B cell (primary cell): ENCODE measurements around the gene SRRM2.

Source experiments
- EZH2 ChIP-seq: IDR thresholded peaks from 2 replicates; pipeline ENCODE4 v1.6.1; 2012; ENCODE audit warnings: borderline replicate concordance, low read depth, mild to moderate bottlenecking, moderate library complexity, low read length; ENCODE audit not compliant: insufficient read depth, poor library complexity, severe bottlenecking
- TF ChIP-seq, protein P1 (sequence below): fragments of 200-600 bp; IDR thresholded peaks from one replicate; pipeline ENCODE4 v1.8.0; 2022; ENCODE audit warnings: antibody characterized with exemption, mild to moderate bottlenecking

DNA sequence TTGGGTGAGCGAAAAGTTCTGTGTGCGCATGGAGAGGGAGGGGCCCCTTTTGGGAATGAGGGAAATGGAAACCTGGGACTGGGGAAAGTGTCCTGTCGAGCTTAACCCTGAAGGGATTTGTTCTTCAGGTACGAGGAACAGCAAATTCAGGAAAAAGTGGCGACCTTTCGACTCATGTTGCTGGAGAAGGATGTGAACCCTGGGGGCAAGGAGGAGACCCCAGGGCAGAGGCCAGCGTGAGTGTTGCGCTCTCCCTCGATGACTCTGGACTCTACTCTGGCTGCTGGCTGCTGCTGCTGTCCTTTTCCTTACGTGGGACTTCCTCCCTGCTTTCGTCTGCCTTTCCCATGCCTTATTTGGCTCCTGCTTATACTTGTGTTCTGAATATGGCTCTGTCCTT lies 4.9 kb downstream of the SRRM2 start:
- TF ChIP-seq, protein P1, sequence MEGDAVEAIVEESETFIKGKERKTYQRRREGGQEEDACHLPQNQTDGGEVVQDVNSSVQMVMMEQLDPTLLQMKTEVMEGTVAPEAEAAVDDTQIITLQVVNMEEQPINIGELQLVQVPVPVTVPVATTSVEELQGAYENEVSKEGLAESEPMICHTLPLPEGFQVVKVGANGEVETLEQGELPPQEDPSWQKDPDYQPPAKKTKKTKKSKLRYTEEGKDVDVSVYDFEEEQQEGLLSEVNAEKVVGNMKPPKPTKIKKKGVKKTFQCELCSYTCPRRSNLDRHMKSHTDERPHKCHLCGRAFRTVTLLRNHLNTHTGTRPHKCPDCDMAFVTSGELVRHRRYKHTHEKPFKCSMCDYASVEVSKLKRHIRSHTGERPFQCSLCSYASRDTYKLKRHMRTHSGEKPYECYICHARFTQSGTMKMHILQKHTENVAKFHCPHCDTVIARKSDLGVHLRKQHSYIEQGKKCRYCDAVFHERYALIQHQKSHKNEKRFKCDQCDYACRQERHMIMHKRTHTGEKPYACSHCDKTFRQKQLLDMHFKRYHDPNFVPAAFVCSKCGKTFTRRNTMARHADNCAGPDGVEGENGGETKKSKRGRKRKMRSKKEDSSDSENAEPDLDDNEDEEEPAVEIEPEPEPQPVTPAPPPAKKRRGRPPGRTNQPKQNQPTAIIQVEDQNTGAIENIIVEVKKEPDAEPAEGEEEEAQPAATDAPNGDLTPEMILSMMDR = no peak
- no peak for TF ChIP-seq EZH2
